NB4 (cell line): Measurements from ENCODE around the gene MB.

Source experiments
- DNase-seq: peaks from one replicate; pipeline ENCODE4 v3.0.0; 2010; ENCODE audit warnings: low read depth
- H3K4me3 ChIP-seq: one replicate; pipeline ENCODE4 v1.5.1; 2011; ENCODE audit warnings: mild to moderate bottlenecking, low read depth, low read length, moderate library complexity
- MYC ChIP-seq: IDR thresholded peaks from 2 replicates; pipeline ENCODE4 v1.6.1; 2011; ENCODE audit warnings: low read depth, low read length
- POLR2A ChIP-seq: IDR thresholded peaks from 2 replicates; pipeline ENCODE4 v1.6.1; 2011; ENCODE audit warnings: mild to moderate bottlenecking; ENCODE audit not compliant: insufficient read length; ENCODE audit errors: extremely low read depth
- TF ChIP-seq, protein P1 (sequence below): IDR thresholded peaks from 2 replicates; pipeline ENCODE4 v1.6.1; 2011; ENCODE audit warnings: low read depth, low read length
- TF ChIP-seq, protein P2 (sequence below): IDR thresholded peaks from one replicate; pipeline ENCODE4 v1.5.1; 2012; ENCODE audit warnings: low read depth, low read length

Gene MB

DNA sequence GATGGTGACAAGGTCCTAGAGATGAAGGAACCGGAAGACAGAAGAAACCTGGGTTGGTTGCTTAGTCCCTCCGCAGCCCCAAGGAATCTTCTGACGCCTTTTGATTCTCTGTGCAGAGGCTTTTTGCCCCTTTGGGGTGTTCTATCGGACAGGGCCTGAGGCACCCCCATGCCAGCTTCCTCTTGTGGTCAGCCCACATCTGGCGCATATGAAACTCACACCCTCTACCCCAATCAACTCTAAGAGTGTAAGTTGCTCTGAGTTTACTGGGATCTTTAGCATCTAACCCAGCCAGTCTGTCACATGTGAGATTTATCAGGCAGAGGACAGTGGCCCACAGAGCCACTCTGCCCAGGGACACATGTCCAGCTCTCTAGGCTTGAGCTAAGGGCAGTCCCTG is 59.1 kb downstream of the MB start:
- TF ChIP-seq MYC (no peak), POLR2A (no peak)
- TF ChIP-seq, protein P1, sequence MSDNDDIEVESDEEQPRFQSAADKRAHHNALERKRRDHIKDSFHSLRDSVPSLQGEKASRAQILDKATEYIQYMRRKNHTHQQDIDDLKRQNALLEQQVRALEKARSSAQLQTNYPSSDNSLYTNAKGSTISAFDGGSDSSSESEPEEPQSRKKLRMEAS: no peak
- TF ChIP-seq, protein P2, sequence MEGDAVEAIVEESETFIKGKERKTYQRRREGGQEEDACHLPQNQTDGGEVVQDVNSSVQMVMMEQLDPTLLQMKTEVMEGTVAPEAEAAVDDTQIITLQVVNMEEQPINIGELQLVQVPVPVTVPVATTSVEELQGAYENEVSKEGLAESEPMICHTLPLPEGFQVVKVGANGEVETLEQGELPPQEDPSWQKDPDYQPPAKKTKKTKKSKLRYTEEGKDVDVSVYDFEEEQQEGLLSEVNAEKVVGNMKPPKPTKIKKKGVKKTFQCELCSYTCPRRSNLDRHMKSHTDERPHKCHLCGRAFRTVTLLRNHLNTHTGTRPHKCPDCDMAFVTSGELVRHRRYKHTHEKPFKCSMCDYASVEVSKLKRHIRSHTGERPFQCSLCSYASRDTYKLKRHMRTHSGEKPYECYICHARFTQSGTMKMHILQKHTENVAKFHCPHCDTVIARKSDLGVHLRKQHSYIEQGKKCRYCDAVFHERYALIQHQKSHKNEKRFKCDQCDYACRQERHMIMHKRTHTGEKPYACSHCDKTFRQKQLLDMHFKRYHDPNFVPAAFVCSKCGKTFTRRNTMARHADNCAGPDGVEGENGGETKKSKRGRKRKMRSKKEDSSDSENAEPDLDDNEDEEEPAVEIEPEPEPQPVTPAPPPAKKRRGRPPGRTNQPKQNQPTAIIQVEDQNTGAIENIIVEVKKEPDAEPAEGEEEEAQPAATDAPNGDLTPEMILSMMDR: no peak
- no peak overlapping the region for H3K4me3 ChIP-seq
- DNase-seq: peak; percentile 55
